ENCODE results near the gene BAX. TPM values are rescaled to one million over a fixed set of nuclear protein-coding genes. Genes with fewer than 3 reads are reported as not detected.

Gene BAX
- total RNA-seq, 1 experiment from 2014 or later, result 103 TPM

DNA sequence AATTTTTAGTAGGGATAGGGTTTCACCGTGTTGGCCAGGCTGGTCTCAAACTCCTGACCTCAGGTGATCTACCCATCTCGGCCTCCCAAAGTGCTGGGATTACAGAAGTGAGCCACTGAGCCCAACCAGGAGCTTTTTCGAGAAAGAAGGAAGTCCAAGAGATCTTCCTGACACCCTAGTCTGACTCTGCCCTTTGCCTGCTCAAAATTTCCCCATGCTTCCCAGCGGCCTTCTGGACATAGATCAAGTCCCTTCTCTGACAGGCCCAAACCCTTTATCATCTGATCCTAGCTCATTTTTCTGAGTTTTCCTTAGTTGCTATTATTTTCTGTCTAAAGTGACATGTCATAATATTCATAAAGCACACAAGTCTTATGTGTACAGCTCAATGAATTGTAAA lies 1.5 kb upstream of the BAX start:
- Histone ChIP-seq H3K4me1 (ENCODE audit: insufficient read depth, low read length, poor library complexity, severe bottlenecking) (peaks cover 10% of the 10 kb centered on the region), H3K27ac (ENCODE audit: low read depth, low read length, poor library complexity, severe bottlenecking) (no peak overlapping the region), H3K9me3 (ENCODE audit: low read depth, low read length, poor library complexity, severe bottlenecking) (no peaks in the 10 kb centered on the region), H3K27me3 (replicated peaks; ENCODE audit: insufficient read depth, low read depth, low read length, poor library complexity) (no peaks in the 10 kb centered on the region), H3K36me3 (ENCODE audit: insufficient read depth, low read length, poor library complexity, severe bottlenecking) (no peaks in the 10 kb centered on the region), H3K4me3 (ENCODE audit: low read depth, low read length, poor library complexity, severe bottlenecking) (no peak overlapping the region)
- no peak for TF ChIP-seq EZH2 (IDR thresholded peaks at IDR 0.05; ENCODE audit: borderline replicate concordance, low read depth, low read length, poor library complexity, severe bottlenecking)
- TF ChIP-seq CTCF (conservative IDR thresholded peaks at IDR 0.05; ENCODE audit: low read depth, low read length), result no peak
- BruUV-seq (replicated peaks), result no TSS peak
- intact Hi-C loops (cut with micrococcal nuclease; ENCODE audit: unreplicated experiment), result no loop called here
- CTCF ChIA-PET, result no interaction called here
- POLR2A ChIA-PET (ENCODE audit: low non-redundant PET), result no interaction called here
- DNase-seq (ENCODE audit: low spot score), result no peak

DNA sequence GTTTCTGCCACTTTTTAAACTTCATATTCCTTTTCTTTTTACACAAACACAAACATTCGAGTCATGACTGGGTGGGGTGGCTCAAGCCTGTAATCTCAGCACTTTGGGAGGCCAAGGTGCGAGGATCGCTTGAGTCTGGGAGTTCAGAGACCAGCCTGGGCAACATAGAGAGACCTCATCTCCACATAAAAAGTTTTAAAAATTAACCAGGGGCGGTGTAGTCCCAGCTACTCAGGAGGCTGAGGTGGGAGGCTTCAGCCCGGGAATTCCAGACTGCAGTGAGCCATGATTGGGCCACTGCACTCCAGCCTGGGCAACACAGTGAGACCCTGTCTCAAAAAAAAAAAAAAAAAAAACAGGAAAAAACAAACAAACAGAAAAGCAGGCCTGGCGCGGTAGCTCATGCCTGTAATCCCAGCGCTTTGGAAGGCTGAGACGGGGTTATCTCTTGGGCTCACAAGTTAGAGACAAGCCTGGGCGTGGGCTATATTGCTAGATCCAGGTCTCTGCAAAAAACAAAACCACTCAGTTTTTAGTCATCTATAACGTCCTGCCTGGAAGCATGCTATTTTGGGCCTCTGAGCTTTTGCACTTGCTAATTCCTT lies 583 bp upstream of the BAX start:
- H3K27ac ChIP-seq (ENCODE audit: low read depth, low read length, poor library complexity, severe bottlenecking), result peak overlapping the region; percentile 59
- BruUV-seq (replicated peaks), result TSS peak; percentile 83
- H3K36me3 ChIP-seq (ENCODE audit: insufficient read depth, low read length, poor library complexity, severe bottlenecking), result no peaks in the 10 kb centered on the region
- ChIA-PET CTCF (interaction anchor here (0.6 kb wide), 1 partner anchor 143 kb away, joined by 3 read pairs; no protein-coding TSS in a partner anchor), POLR2A (ENCODE audit: low non-redundant PET) (interaction anchor here (0.7 kb wide), 1 partner anchor 10 kb away, joined by 3 read pairs; no protein-coding TSS in a partner anchor)
- intact Hi-C loops (cut with micrococcal nuclease; ENCODE audit: unreplicated experiment), result no loop called here
- peak overlapping the region; percentile 81 for H3K4me3 ChIP-seq (ENCODE audit: low read depth, low read length, poor library complexity, severe bottlenecking)
- H3K4me1 ChIP-seq (ENCODE audit: insufficient read depth, low read length, poor library complexity, severe bottlenecking), result peaks cover 10% of the 10 kb centered on the region
- no peaks in the 10 kb centered on the region for H3K27me3 ChIP-seq (replicated peaks; ENCODE audit: insufficient read depth, low read depth, low read length, poor library complexity)
- H3K9me3 ChIP-seq (ENCODE audit: low read depth, low read length, poor library complexity, severe bottlenecking), result no peaks in the 10 kb centered on the region
- DNase-seq (ENCODE audit: low spot score), result no peak
- TF ChIP-seq CTCF (conservative IDR thresholded peaks at IDR 0.05; ENCODE audit: low read depth, low read length) (no peak), EZH2 (IDR thresholded peaks at IDR 0.05; ENCODE audit: borderline replicate concordance, low read depth, low read length, poor library complexity, severe bottlenecking) (no peak)

GRCh38 chr19:48955308-48955958 lies 758 bp downstream of the BAX start:
- H3K4me3 ChIP-seq (ENCODE audit: low read depth, low read length, poor library complexity, severe bottlenecking), result peak overlapping the region; percentile 81
- H3K27ac ChIP-seq (ENCODE audit: low read depth, low read length, poor library complexity, severe bottlenecking), result peak overlapping the region; percentile 83
- no peaks in the 10 kb centered on the region for H3K36me3 ChIP-seq (ENCODE audit: insufficient read depth, low read length, poor library complexity, severe bottlenecking)
- ChIA-PET CTCF (no interaction called here), POLR2A (ENCODE audit: low non-redundant PET) (interaction anchor here (0.6 kb wide), 1 partner anchor 37 kb away, joined by 3 read pairs; no protein-coding TSS in a partner anchor)
- peaks cover 10% of the 10 kb centered on the region for H3K4me1 ChIP-seq (ENCODE audit: insufficient read depth, low read length, poor library complexity, severe bottlenecking)
- intact Hi-C loops (cut with micrococcal nuclease; ENCODE audit: unreplicated experiment), result no loop called here
- H3K9me3 ChIP-seq (ENCODE audit: low read depth, low read length, poor library complexity, severe bottlenecking), result no peaks in the 10 kb centered on the region
- TF ChIP-seq EZH2 (IDR thresholded peaks at IDR 0.05; ENCODE audit: borderline replicate concordance, low read depth, low read length, poor library complexity, severe bottlenecking) (no peak), CTCF (conservative IDR thresholded peaks at IDR 0.05; ENCODE audit: low read depth, low read length) (no peak)
- DNase-seq (ENCODE audit: low spot score), result no peak
- no TSS peak for BruUV-seq (replicated peaks)
- H3K27me3 ChIP-seq (replicated peaks; ENCODE audit: insufficient read depth, low read depth, low read length, poor library complexity), result no peaks in the 10 kb centered on the region

All from A673 (cell line).